H1 (cell line): ENCODE measurements around the gene DCTD. TPM values are rescaled to one million over a fixed set of nuclear protein-coding genes. Genes with fewer than 3 reads are reported as not detected.

Experiments
- CTCF ChIA-PET: fragments of 300-600 bp; sonication (Branson Sonifier 250); formaldehyde crosslinking; loops from one replicate; lab custom pipeline; 2021; ENCODE audit not compliant: partially characterized antibody; lab: Charles Lee
- POLR2A ChIA-PET: fragments of 300-600 bp; sonication (Branson Sonifier 250); formaldehyde crosslinking; loops from one replicate; lab custom pipeline; 2021; ENCODE audit warnings: inconsistent platforms; ENCODE audit not compliant: partially characterized antibody; lab: Charles Lee
- DNase-seq, 2 experiments: peaks; one replicate each; pipeline versions ENCODE4 v3.0.0 to v3.0.0-alpha.2; 2010 to 2022; ENCODE audit warnings: low spot score in 2 of 2, low read depth in 1 of 2, mixed read lengths in 1 of 2
- FAIRE-seq: peaks from 2 replicates; lab custom pipeline; 2011; peaks lifted over from hg19 to GRCh38; lab: Jason Lieb, UNC
- H2AFZ ChIP-seq: 2 replicates; pipeline ENCODE4 v1.8.1; 2012; ENCODE audit warnings: low read length, inconsistent platforms
- H2AK5ac ChIP-seq: 2 replicates; pipeline ENCODE4 v1.6.1; 2013; ENCODE audit warnings: low read depth, low read length
- H2BK120ac ChIP-seq: replicated peaks from 2 replicates; pipeline ENCODE3; 2013; ENCODE audit warnings: low read depth, low read length, inconsistent platforms
- H2BK12ac ChIP-seq: 2 replicates; pipeline ENCODE4 v1.6.1; 2013; ENCODE audit warnings: low read depth, low read length
- H2BK15ac ChIP-seq: 2 replicates; pipeline ENCODE4 v1.6.1; 2013; ENCODE audit warnings: low read length
- H2BK20ac ChIP-seq: 2 replicates; pipeline ENCODE4 v1.6.1; 2013; ENCODE audit warnings: low read length
- H2BK5ac ChIP-seq: 2 replicates; pipeline ENCODE4 v1.6.1; 2013; ENCODE audit warnings: low read depth, low read length
- H3K14ac ChIP-seq: 2 replicates; pipeline ENCODE4 v1.6.1; 2013; ENCODE audit warnings: inconsistent platforms; ENCODE audit not compliant: insufficient read length
- H3K18ac ChIP-seq: 2 replicates; pipeline ENCODE4 v1.6.1; 2013; ENCODE audit warnings: low read length; ENCODE audit errors: extremely low read depth
- H3K23ac ChIP-seq: 2 replicates; pipeline ENCODE4 v1.6.1; 2013; ENCODE audit warnings: inconsistent platforms; ENCODE audit not compliant: insufficient read length
- H3K23me2 ChIP-seq: 2 replicates; pipeline ENCODE4 v1.6.1; 2013; ENCODE audit warnings: low read depth, low read length
- H3K27ac ChIP-seq: 2 replicates; pipeline ENCODE4 v1.6.1; 2011; ENCODE audit warnings: low read depth, low read length, inconsistent platforms
- H3K27me3 ChIP-seq, 4 experiments: replicated peaks in 1 of 4; 1 replicate in 1 of 4; 2 replicates in 3 of 4; pipeline versions ENCODE4 v1.6.1 to v1.8.1; 2011 to 2013; ENCODE audit warnings: low read length in 3 of 4, mild to moderate bottlenecking in 3 of 4, inconsistent platforms in 2 of 4, mixed read lengths in 2 of 4, moderate library complexity in 1 of 4; ENCODE audit not compliant: control insufficient read depth in 3 of 4, insufficient read depth in 3 of 4; ENCODE audit errors: extremely low read depth in 1 of 4
- H3K36me3 ChIP-seq, 4 experiments: 2 replicates each; pipeline versions ENCODE4 v1.6.1 to v1.8.1; 2011 to 2013; ENCODE audit warnings: mild to moderate bottlenecking in 4 of 4, low read length in 3 of 4, moderate library complexity in 2 of 4, control low read depth in 1 of 4, inconsistent platforms in 1 of 4; ENCODE audit not compliant: insufficient read depth in 4 of 4, control insufficient read depth in 2 of 4
- H3K4ac ChIP-seq: replicated peaks from 2 replicates; pipeline ENCODE3; 2013; ENCODE audit warnings: low read length, low read depth, mixed read lengths, inconsistent platforms; ENCODE audit not compliant: insufficient read length
- H3K4me1 ChIP-seq, 4 experiments: replicated peaks in 1 of 4; 1 replicate in 1 of 4; 2 replicates in 3 of 4; pipeline versions ENCODE4 v1.6.1 to v1.8.1; 2011 to 2013; ENCODE audit warnings: low read length in 3 of 4, inconsistent platforms in 2 of 4, mixed read lengths in 1 of 4; ENCODE audit not compliant: insufficient read depth in 4 of 4, control insufficient read depth in 3 of 4
- H3K4me2 ChIP-seq, 2 experiments: 2 replicates each; pipeline versions ENCODE4 v1.6.1 to v1.8.1; 2011 to 2013; ENCODE audit warnings: low read depth in 2 of 2, low read length in 2 of 2, control low read depth in 1 of 2, inconsistent platforms in 1 of 2, mild to moderate bottlenecking in 1 of 2; ENCODE audit not compliant: insufficient read depth in 1 of 2
- H3K4me3 ChIP-seq, 4 experiments: fragments of 200-600, 300-600 bp in 1 of 4; sonication (generic), shearing (Covaris generic), sonication (Bioruptor Twin) in 1 of 4; 2 replicates each; pipeline versions ENCODE4 v1.5.1 to v1.8.1; 2011 to 2016; ENCODE audit warnings: low read length in 4 of 4, low read depth in 3 of 4, control low read depth in 2 of 4, inconsistent platforms in 2 of 4, mild to moderate bottlenecking in 2 of 4, mixed read lengths in 1 of 4, moderate library complexity in 1 of 4; ENCODE audit not compliant: insufficient read depth in 2 of 4; ENCODE audit errors: extremely low read depth in 1 of 4
- H3K56ac ChIP-seq: replicated peaks from 2 replicates; pipeline ENCODE3; 2013; ENCODE audit warnings: low read depth, mild to moderate bottlenecking, mixed read lengths, low read length, inconsistent platforms; ENCODE audit not compliant: insufficient read length
- H3K79me1 ChIP-seq: 2 replicates; pipeline ENCODE4 v1.6.1; 2013; ENCODE audit warnings: low read depth, low read length, control low read depth
- H3K79me2 ChIP-seq, 2 experiments: 2 replicates each; pipeline versions ENCODE4 v1.6.1 to v1.8.1; 2012 to 2013; ENCODE audit warnings: low read length in 2 of 2, mild to moderate bottlenecking in 2 of 2, inconsistent platforms in 1 of 2; ENCODE audit not compliant: insufficient read depth in 2 of 2, control insufficient read depth in 1 of 2
- H3K9ac ChIP-seq, 4 experiments: replicated peaks in 1 of 4; 1 replicate in 1 of 4; 2 replicates in 3 of 4; pipeline versions ENCODE4 v1.6.1 to v1.8.1; 2011 to 2013; ENCODE audit warnings: low read depth in 3 of 4, low read length in 3 of 4, control low read depth in 2 of 4, mild to moderate bottlenecking in 2 of 4, moderate library complexity in 2 of 4, inconsistent platforms in 1 of 4; ENCODE audit errors: extremely low read depth in 1 of 4
- H3K9me3 ChIP-seq, 2 experiments: 2 replicates each; pipeline versions ENCODE4 v1.6.1 to v1.8.1; 2012 to 2013; ENCODE audit warnings: mild to moderate bottlenecking in 2 of 2, moderate library complexity in 2 of 2, control low read depth in 1 of 2, inconsistent platforms in 1 of 2, low read depth in 1 of 2, low read length in 1 of 2, mixed read lengths in 1 of 2; ENCODE audit not compliant: insufficient read depth in 2 of 2
- H4K20me1 ChIP-seq, 2 experiments: replicated peaks in 1 of 2; 2 replicates each; pipeline versions ENCODE3 to v1.8.1; 2011 to 2013; ENCODE audit warnings: inconsistent platforms in 2 of 2, low read length in 2 of 2, mild to moderate bottlenecking in 1 of 2; ENCODE audit not compliant: insufficient read depth in 2 of 2, control insufficient read depth in 1 of 2
- H4K5ac ChIP-seq: 2 replicates; pipeline ENCODE4 v1.6.1; 2013; ENCODE audit warnings: low read length, low read depth, mixed read lengths, inconsistent platforms; ENCODE audit not compliant: insufficient read length
- H4K8ac ChIP-seq: 2 replicates; pipeline ENCODE4 v1.8.0; 2013; ENCODE audit warnings: mild to moderate bottlenecking, moderate library complexity, low read length, inconsistent platforms; ENCODE audit not compliant: insufficient read depth; ENCODE audit errors: extremely low read depth
- H4K91ac ChIP-seq: replicated peaks from 2 replicates; pipeline ENCODE3; 2013; ENCODE audit warnings: low read length, mixed read lengths, inconsistent platforms; ENCODE audit not compliant: insufficient read length
- CTBP2 ChIP-seq: IDR thresholded peaks from 2 replicates; pipeline ENCODE4 v1.7.0; 2011; ENCODE audit warnings: borderline replicate concordance, mild to moderate bottlenecking, moderate library complexity, mixed read lengths, low read length; ENCODE audit not compliant: insufficient read depth, insufficient read length
- GTF2F1 ChIP-seq: IDR thresholded peaks from 2 replicates; pipeline ENCODE4 v1.6.1; 2012; ENCODE audit warnings: low read depth, low read length, improper control_type of control experiment, borderline replicate concordance
- HDAC2 ChIP-seq, 2 experiments: fragments of 300-600 bp in 1 of 2; sonication (generic) in 1 of 2; IDR thresholded peaks; 2 replicates each; pipeline ENCODE4 v1.6.1; 2011 to 2012; ENCODE audit warnings: low read depth in 2 of 2, low read length in 2 of 2, mild to moderate bottlenecking in 2 of 2, moderate library complexity in 2 of 2, borderline replicate concordance in 1 of 2, inconsistent platforms in 1 of 2
- USF2 ChIP-seq: IDR thresholded peaks from 2 replicates; pipeline ENCODE4 v1.6.1; 2011; ENCODE audit warnings: low read length, improper control_type of control experiment
- YY1 ChIP-seq: IDR thresholded peaks from 2 replicates; pipeline ENCODE4 v1.6.1; 2011; ENCODE audit warnings: low read depth, mild to moderate bottlenecking, low read length
- WGBS, 2 experiments: shearing (Covaris generic) in 1 of 2; methylation state at CpG; one replicate each; pipeline versions ENCODE4 v1.1.6 to v1.1.7; 2013 to 2015; ENCODE audit warnings: low lambda C conversion rate in 2 of 2, mixed read lengths in 2 of 2, inconsistent platforms in 1 of 2, low coverage in 1 of 2, missing lambda C conversion rate in 1 of 2; ENCODE audit not compliant: insufficient replicate concordance in 2 of 2, insufficient coverage in 1 of 2, insufficient read length in 1 of 2; ENCODE audit errors: extremely low coverage in 1 of 2, missing lambda C conversion rate in 1 of 2; 5-methylcytosine and 5-hydroxymethylcytosine counted together
- polyA plus RNA-seq, 7 experiments: library from polyadenylated mRNA; depleted of rRNA in 3 of 7; stranded (reverse) in 5 of 7; unstranded in 2 of 7; fragments of >200 nt in 5 of 7; fragments of 200-250 nt in 2 of 7; gene quantifications; 1 replicate in 5 of 7; 2 replicates in 1 of 7; 4 replicates in 1 of 7; pipeline versions ENCODE4 v1.2.1 to v1.2.3, GENCODE V29; 2011 to 2013; ENCODE audit warnings: missing spikeins in 2 of 7, mixed read lengths in 2 of 7
- total RNA-seq: library from RNA; stranded (reverse); fragmentation: NEBNext Ultra II Directional; extraction: Animal tissue kit (Norgen Biotek cat#: 25700); gene quantifications from 2 replicates; pipeline ENCODE4 v1.2.1, GENCODE V29; 2021

DCTD gene
- total and polyA plus RNA-seq, 2 of the 8 experiments (the other 6 are each of a cell fraction or from before 2014, with no cell fraction given): 60.2 to 69.5 TPM

- Histone ChIP-seq H3K9me3 (peaks cover 6% of the 10 kb centered on the region in 2 experiments; a peak in 1 of 4 replicates), H2BK120ac (no peak overlapping the region), H3K4me2 (no peak overlapping the region), H3K79me1 (no peaks in the 10 kb centered on the region), H4K20me1 (no peaks in the 10 kb centered on the region), H3K79me2 (no peaks in the 10 kb centered on the region), H3K23ac (no peak overlapping the region), H3K18ac (no peak overlapping the region), H2AFZ (no peak overlapping the region), H3K23me2 (no peaks in the 10 kb centered on the region), H4K91ac (no peak overlapping the region), H3K36me3 (peaks cover 0 to 27% (median 7%) of the 10 kb centered on the region in 4 experiments; a peak in 5 of 8 replicates), H3K9ac (no peak overlapping the region), H3K4me3 (no peak overlapping the region), H2BK15ac (no peak overlapping the region), H2BK12ac (no peak overlapping the region), H4K8ac (no peak overlapping the region), H3K4ac (no peak overlapping the region), H2BK5ac (no peak overlapping the region), H3K4me1 (peaks cover 0 to 2% (median 0%) of the 10 kb centered on the region in 4 experiments; a peak in 1 of 7 replicates), H3K27ac (no peak overlapping the region), H4K5ac (no peak overlapping the region), H3K14ac (no peak overlapping the region), H3K56ac (no peak overlapping the region), H2BK20ac (no peak overlapping the region), H3K27me3 (no peaks in the 10 kb centered on the region), H2AK5ac (no peak overlapping the region)
- ChIA-PET POLR2A (interaction anchor here (1.4 kb wide), 1 partner anchor 13 kb away, joined by 5 read pairs; no protein-coding TSS in a partner anchor), CTCF (interaction anchor here (0.6 to 1.8 kb wide), 6 partner anchors 9 to 43 kb away, joined by 3 to 4 read pairs (median 3); no protein-coding TSS in a partner anchor)
- FAIRE-seq (no peak), DNase-seq (no peak)
- WGBS, 2 experiments: 89% methylated on average over 16 of the region's 16 CpGs; no CpG with 5 or more reads in 1 of the 2 experiments
- no peak for TF ChIP-seq CTBP2
- no peak for TF ChIP-seq HDAC2 (IDR thresholded peaks at IDR 0.05; ENCODE audit: borderline replicate concordance in 1 of 2, low read depth in 2 of 2, low read length in 2 of 2)
- no peak for TF ChIP-seq YY1
- TF ChIP-seq USF2: no peak
- no peak for TF ChIP-seq GTF2F1
These were observed 35.3 kb downstream of the DCTD start for GRCh38 chr4:182881914-182882313.
